ENCODE results near the gene IGSF22.

The IGSF22 gene

GRCh38 chr11:18726040-18726439, at the start of gene IGSF22:
Gene IGSF22, minus strand, starts transcription at chr11:18726188. Its CDS starts 1,952 bp downstream, at chr11:18724236.
- H3K4me3 ChIP-seq, result no peak within 1 kb of the TSS
- intact Hi-C loops (cut with DNase I; ENCODE audit: low total_unique reads), result no loop called here
- H3K27me3 ChIP-seq, result peaks cover 0 to 3% of the 10 kb centered on the region in 2 donors
- H3K4me1 ChIP-seq, result no peaks in the 10 kb centered on the region
- H3K9me3 ChIP-seq, result no peaks in the 10 kb centered on the region
- no peak within 1 kb of the TSS for H3K27ac ChIP-seq
- H3K36me3 ChIP-seq, result no peaks in the 10 kb centered on the region
- no peak for TF ChIP-seq CTCF (IDR thresholded peaks at IDR 0.05)
- no peak for DNase-seq

GRCh38 chr11:18774801-18775200, 48.8 kb upstream of the IGSF22 start:
- no peak for TF ChIP-seq CTCF (IDR thresholded peaks at IDR 0.05)
- peaks cover 0 to 13% of the 10 kb centered on the region in 2 donors for H3K27me3 ChIP-seq
- H3K9me3 ChIP-seq, result no peaks in the 10 kb centered on the region
- no peaks in the 10 kb centered on the region for H3K36me3 ChIP-seq
- no peak overlapping the region for H3K4me3 ChIP-seq
- intact Hi-C loops (cut with DNase I; ENCODE audit: low total_unique reads), result no loop called here
- DNase-seq, result no peak
- no peak overlapping the region for H3K27ac ChIP-seq
- H3K4me1 ChIP-seq, result no peaks in the 10 kb centered on the region

DNA sequence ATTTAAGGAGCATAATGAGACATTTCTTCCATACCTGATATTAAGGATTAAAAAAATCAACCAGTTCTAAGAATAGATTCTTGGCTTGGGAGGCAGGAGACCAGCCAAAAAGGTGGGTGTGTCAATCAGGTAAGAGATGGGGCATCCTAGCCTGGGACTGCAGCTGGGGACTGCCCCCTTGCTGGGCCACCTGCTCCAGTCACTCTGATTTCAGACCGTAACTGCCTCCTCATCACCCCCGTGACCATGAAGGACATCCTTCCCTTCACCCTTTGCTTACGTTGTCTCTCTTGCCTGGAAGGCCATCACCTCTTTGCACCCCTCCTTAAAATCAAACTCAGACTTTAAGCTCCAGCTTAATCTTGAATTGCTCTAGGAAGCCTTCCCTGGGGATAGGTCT, 47.7 kb upstream of the IGSF22 start:
- no peaks in the 10 kb centered on the region for H3K36me3 ChIP-seq
- H3K9me3 ChIP-seq, result no peaks in the 10 kb centered on the region
- intact Hi-C loops (cut with DNase I; ENCODE audit: low total_unique reads), result no loop called here
- H3K4me3 ChIP-seq, result no peak overlapping the region
- H3K4me1 ChIP-seq, result no peaks in the 10 kb centered on the region
- H3K27ac ChIP-seq, result no peak overlapping the region
- peaks cover 0 to 13% of the 10 kb centered on the region in 2 donors for H3K27me3 ChIP-seq
- no peak for TF ChIP-seq CTCF (IDR thresholded peaks at IDR 0.05)
- DNase-seq, result no peak

DNA sequence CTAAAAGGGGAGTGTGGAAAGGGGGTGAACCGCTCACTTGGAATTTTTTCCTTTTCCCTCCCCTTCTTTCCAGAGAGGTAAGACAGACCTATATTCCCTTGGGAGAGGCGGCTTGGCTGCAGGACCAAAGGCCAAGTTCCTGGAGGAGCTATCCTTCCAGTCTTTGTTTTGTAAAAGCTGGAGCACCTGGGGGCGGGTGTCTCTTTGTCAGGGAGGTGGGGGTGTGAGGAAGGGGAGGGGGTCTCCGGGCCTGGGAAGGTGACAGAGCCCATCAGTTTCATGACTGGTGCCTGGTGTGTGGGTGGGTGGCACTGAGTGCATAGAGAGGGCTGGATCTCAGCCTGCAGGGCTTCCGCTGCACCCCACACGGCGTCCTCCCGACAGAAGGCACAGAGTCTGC, 47.1 kb upstream of the IGSF22 start:
- no peaks in the 10 kb centered on the region for H3K4me1 ChIP-seq
- TF ChIP-seq CTCF (IDR thresholded peaks at IDR 0.05), result no peak
- no peaks in the 10 kb centered on the region for H3K9me3 ChIP-seq
- peaks cover 0 to 13% of the 10 kb centered on the region in 2 donors for H3K27me3 ChIP-seq
- DNase-seq, result no peak
- no peaks in the 10 kb centered on the region for H3K36me3 ChIP-seq
- no peak overlapping the region for H3K27ac ChIP-seq
- intact Hi-C loops (cut with DNase I; ENCODE audit: low total_unique reads), result no loop called here
- no peak overlapping the region for H3K4me3 ChIP-seq

DNA sequence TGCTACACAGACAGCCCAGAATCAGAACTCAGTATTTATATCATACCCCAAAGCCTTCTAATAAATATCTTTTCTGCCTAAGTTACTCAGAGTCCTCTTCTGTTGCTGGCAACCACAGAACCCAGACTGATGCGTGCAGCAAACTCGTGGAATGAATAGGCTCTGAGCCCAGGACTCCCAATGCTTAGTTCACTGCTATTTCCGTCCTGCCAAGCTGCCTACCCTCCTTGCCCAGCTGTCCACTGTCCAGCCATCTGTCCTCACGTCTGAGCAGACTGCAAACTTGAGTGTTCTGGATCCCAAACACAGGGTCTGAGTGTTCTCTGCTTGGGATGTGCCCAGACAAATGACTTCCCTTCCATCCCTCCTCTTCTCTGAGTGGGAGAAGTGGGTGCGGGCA, 46.2 kb upstream of the IGSF22 start:
- intact Hi-C loops (cut with DNase I; ENCODE audit: low total_unique reads), result no loop called here
- no peaks in the 10 kb centered on the region for H3K4me1 ChIP-seq
- H3K27me3 ChIP-seq, result peaks cover 0 to 13% of the 10 kb centered on the region in 2 donors
- no peak overlapping the region for H3K27ac ChIP-seq
- H3K36me3 ChIP-seq, result no peaks in the 10 kb centered on the region
- TF ChIP-seq CTCF (IDR thresholded peaks at IDR 0.05), result no peak
- DNase-seq, result no peak
- no peak overlapping the region for H3K4me3 ChIP-seq
- H3K9me3 ChIP-seq, result no peaks in the 10 kb centered on the region
